Stimulated activated CD4-positive, alpha-beta T cell treated with anti-CD3 and anti-CD28 coated beads, Interleukin-12 subunit alpha, Interleukin-12 subunit beta, amount 100 ng/mL, for 48 hours (primary cell): Measurements from ENCODE around the gene LENG1.

Source experiments
- DNase-seq, 3 donors: peaks; one replicate each; pipeline ENCODE4 v3.0.0-alpha.2; 2020; ENCODE audit warnings: low read depth in 2 of 3, low spot score in 1 of 3

The LENG1 gene

DNA sequence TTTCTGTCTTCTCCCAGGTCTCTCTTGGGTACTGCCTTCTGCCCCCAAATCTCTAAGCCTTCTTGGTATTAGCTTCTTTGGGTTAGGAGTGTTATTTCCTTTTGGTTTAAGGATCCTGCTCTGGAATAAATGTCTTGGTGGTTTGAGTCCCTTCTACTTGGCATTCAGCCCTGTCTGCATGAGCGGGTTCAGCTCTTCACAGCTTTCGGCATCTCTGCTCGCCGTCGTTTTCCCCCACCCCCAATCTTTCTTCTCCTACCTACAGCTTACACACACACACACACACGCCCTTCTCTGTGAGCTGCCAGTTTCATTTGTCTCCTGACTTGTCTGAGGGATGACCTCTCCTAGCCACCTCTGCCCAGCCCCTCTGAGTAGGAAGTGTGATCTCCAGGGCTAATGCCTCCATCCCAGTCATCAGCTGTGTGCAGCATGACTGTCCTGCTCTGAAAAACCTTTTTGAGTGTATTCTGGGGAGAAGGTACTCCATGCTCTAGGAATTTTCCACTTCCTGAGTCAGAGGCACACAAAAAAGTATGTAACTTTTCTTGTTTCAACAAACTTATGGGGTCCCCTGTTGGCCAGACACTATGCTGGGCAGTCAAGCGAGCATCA lies 17.2 kb downstream of the LENG1 start:
- DNase-seq, result no peak

DNA sequence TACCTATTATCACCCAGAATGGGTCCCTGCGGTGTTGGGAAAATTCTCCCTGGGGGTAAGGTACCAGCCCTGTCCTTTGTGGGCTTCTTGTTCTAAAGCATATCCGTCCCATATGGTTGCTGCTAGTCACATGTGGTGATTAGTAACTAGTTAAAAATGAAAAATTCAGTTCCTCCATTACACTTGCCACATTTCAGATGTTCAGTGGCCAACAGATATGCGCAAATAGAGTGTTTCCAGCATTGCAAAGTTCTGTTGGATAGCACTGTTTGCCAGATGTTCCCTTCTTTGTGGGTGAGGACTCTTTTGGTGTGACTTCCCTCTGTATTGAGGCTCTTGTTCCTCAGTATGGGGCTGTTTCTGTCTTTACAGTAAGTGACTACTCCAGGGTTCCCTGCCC lies 18.2 kb downstream of the LENG1 start:
- DNase-seq, result no peak

DNA sequence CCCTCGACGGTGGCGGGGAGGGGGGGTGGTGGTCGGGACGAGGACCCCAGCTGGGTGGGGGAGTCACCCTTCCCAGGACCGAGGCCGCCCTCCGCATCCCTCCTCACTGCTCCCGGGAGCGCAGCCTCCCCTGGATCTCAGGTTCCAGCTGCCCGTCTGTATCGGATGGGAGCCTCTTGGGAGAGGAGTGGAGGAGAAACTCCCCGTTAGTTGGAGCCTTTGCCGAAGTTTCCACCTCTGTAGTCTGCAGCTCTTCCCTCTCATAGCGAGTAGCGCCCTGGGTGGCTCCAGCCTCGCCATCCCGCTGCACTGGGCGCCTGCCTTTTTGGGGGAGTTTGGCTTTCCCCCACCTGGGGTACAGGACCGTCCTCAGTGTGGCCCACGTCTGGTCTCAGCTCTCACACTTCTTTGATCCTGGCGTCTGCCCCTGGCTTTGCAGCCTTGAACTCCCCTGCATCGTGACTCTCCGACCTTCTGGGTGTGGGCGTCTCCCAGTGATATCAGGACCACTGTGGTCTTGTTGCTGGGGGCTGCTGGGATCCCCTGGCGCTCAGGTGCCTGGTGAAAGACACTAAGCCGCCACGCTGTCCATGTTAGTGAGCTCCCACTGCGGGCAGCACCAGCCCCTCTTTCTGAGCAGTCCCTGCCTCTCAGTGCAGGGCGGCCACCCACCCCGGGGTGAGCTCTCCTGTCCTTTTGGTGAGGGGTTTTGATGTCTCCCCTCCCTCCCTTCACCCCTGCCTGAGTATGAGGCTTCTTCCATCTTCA lies 20.8 kb downstream of the LENG1 start:
- peak in 1 of 3 donors; percentile 24 for DNase-seq

DNA sequence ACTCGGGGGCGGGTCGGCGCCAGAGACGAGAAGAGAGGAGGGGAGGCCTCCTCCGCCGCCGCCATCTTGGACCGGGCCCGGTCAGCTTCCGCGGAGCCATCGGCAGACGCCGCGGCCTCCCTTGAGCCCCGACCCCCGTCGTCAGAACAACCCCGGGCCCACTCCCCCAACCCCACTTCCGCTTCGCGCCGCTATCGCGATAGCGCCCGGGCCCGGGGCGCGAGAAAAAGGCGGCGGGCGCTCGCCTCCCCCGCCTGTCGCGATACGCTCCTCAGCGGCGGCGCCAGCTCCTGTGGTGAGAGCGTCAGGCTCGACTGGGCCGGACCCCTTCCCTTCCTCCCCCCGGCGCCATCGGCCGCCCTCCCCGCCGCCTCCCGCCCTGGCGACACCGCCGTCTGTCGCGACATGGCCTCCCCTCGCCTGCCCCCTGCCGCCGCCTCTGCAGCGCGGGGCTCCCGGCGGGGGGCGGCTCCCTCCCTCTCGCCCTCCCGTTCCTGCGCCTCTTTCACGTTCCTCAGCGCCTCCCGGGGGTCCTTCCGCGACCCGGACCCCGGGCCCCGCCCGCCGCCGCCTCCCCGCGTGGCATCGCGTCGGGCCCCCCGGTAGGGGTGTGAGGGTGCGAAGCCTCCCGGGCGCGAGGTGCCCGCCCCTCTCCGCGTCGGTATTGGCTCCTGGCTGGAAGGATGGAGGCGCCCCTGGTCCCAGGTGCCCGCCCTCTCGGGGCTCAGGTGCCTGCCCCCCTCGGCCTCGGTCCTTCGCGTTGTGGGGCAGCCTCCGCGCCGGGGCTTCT lies 21.6 kb downstream of the LENG1 start, which contains the start of gene CNOT3:
Gene CNOT3, plus strand, starts transcription at position 64 of the 790 bp plus-strand sequence. CDS start 5,217 bp downstream, outside the sequence.
- DNase-seq, result peak in 1 of 3 donors; percentile 15

DNA sequence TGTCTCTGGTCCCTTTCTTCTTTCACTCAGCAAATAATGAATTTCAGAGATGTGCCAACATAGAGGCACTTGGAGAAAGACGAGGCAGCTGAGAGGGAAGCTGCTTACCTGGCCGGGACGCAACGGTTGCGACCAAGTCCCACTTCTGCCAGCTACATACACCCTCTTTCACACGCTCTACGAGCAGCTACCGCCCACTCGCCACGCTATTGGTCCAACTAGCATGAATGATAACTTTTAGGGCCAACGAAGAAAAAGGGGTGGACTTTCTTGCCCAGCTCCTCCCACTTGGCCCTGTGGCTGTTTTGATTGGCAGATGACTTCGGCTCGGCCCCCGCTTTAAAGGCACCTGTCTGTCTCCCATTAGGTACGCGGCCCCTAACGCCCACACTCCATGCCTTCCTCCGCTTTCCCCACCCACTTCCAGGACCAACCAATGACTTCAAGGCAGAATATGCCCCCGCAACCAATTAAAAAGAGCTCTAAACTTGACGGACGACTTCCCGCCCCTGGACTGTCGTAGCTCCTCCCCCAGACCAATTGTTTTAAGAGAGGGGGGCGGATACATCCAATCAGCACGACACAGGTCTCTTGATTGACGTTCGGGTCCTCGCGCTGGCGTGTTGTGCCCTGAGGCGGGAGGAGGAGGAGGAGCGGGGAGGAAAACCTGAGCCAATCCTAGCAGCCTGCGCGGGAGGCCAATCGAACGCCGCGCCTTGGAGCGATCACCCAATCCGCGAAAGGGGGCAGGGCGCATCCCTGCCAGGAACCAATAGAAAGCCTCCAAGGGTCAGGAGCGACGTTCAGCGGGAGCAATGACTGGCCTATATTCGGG lies 22.4 kb downstream of the LENG1 start:
- peak; percentile 97 to 99 (median 98) for DNase-seq

DNA sequence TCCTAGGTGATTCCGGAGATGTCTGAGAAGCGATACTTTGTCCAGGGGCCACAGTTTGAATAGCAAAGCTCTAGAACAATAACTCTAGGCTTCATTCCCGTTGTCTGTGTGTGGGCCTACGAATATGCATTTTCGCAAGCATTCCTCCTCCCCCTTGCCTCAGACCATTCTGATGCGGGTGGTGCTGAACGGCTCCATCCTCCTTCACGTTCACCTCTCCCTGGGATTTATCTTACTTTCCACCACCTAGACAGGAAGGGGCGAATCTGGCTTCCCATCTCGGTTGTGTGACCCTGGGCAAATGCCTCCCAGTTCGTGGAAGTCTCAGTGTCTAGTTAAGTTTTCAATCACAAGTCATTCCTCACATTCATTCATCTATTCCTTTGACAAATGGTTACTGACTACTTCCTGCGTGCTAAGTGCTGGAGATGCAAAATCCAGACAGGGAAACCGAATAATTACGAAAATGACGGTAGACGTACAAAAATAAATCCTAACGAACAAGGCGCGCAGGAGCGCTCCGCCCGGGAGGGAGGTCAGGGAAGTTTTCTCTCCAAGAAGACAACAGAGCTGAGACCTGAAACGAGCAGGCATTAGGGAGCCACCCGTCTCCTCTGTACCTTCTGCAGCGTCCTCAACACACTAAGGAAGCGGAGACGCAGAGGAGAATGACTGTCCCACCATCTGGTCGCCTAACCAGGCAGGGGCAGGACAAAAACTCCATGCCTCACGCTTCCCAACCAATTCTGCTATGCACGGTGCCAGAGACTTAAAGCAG lies 23.2 kb downstream of the LENG1 start:
- no peak for DNase-seq

DNA sequence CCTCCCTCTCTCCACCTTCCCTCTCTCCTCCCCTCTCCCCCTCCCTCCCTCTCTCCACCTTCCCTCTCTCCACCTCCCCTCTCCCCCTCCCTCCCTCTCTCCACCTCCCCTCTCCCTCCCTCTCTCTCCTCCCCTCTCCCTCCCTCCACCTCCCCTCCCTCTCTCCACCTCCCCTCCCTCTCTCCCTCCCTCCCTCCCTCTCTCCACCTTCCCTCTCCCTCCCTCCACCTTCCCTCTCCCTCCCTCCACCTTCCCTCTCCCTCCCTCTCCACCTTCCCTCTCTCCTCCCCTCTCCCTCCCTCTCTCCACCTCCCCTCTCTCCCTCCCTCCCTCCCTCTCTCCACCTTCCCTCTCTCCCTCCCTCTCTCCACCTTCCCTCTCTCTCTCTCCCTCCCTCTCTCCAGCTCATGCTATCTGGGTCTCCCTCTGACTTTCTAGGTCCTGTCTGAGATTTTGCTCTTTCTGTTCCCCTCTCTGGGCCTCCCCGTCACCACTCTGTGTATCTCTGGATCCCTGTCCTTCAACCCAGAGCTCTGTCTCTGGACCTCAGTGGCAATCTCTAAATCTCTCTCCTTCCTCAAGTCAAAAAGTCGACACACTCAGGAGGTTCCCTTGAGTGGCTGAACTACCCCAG lies 25.4 kb downstream of the LENG1 start:
- no peak for DNase-seq

DNA sequence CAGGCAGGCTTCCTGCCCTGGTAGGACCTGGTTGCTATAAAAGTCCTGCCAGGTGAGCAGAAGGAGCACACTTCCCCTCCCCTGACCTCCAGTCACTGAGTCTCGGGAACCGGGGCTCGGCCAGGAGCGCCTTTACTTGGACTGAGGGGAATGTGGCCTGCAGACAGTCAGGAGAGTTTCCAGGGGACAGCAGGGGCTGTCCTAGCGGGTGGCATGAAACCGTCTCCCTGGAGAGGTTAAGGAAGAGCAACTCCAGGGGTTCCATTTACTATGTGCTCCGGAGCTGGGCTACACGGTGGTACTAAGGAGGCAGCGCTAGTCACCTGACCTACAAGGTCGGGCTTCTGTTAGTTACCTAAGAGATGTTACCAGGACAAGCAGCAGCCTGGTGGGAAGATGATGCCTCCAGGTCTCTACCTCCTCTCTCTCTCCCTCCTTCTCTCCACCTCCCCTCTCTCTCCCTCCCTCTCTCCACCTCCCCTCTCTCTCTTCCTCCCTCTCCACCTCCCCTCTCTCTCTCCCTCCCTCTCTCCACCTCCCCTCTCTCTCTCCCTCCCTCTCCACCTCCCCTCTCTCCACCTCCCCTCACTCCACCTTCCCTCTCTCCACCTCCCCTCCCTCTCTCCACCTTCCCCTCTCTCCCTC lies 26.1 kb downstream of the LENG1 start:
- no peak for DNase-seq

DNA sequence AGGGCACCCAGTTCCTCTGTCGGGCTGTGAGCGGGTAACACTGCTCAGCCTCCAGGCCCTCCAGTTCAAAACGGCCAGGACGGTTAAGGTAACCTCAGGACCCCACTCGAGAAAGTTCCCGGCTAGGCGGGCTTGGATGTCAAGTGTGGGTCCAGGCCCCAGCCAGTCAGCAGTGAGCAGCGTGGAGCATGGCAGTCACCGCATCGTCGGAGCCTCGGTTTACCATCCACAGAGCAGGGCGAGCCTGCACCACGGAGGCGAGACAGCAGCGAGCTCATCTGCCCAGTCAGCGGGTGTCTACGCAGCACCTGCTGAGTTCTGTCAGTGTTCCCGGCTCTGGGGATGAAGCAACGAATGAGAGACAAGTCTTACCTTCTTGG lies 29.9 kb downstream of the LENG1 start:
- DNase-seq, result no peak

DNA sequence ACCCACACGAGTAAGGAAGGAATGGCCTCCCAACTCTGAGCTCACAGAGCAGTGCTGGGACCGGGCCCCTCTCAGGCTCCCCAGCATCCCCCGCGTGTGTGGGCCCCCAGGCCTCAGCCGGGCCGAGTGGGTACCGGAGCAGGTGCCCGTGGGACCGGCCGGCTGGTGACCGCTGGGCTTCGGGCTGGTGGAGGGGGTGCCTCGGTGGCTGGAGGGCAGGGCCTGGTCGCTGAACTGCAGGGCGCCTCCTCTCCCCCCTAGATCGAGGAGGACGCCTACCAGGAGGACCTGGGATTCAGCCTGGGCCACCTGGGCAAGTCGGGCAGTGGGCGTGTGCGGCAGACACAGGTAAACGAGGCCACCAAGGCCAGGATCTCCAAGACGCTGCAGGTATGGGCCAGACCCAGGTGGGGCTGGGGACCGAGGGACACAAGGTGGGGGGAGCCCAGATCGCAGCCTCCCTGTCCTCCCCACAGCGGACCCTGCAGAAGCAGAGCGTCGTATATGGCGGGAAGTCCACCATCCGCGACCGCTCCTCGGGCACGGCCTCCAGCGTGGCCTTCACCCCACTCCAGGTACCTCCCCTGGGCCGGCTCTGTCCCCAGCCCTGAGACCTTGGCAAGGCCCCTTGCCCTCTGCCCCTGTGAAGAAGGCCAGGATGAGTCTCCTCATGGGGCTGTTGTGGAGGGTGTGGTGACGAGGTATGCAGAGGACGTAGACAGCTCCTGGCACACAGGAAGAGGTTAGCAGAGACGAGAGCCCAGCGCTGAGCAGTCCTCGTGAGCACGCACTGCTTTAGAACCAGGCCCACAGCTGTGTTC lies 30.5 kb downstream of the LENG1 start:
- no peak for DNase-seq

DNA sequence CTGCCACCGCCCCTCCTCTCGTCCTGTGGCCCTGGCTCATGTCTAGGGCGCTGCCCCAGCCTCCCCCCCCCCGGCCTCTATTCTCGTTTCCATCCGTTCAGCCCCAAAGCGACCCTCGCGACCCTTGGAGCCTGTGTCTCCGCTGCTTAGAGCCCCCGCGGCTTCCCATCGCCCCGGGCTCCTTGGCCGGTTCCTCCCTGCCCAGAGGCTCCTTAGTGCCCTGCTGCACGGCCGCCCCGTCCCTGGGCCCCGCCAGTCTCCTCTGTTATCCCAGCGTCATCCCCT lies 31.1 kb downstream of the LENG1 start:
- no peak for DNase-seq

DNA sequence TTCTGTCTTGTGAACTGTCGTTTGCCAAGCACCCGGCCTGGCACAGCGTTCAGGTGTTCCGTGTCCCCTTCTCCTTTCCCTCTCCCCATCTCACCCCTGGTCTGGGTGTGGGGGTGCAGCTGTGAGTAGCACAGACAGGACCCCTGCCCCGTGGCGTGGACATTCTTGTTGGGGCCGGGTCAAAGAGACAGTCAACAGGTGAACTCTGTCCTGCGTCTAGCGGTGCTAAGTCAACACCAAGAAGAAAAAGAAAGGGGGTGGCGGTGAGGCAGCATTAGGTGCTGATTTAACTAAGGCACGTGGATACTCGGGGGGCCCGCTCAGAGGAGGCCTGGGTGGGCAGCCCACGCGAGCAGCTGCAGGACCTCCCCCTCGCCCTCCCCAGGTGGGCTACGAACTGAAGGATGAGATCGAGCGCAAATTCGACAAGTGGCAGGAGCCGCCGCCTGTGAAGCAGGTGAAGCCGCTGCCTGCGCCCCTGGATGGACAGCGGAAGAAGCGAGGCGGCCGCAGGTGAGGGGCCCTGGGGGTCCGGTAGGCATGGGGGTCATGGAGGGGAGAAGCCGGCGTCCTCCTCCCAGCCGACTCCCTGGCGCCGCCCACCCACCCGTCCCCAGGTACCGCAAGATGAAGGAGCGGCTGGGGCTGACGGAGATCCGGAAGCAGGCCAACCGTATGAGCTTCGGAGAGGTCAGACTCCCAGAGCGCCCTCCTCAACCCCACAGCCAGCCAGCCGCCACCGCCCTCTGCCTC lies 31.7 kb downstream of the LENG1 start:
- no peak for DNase-seq

DNA sequence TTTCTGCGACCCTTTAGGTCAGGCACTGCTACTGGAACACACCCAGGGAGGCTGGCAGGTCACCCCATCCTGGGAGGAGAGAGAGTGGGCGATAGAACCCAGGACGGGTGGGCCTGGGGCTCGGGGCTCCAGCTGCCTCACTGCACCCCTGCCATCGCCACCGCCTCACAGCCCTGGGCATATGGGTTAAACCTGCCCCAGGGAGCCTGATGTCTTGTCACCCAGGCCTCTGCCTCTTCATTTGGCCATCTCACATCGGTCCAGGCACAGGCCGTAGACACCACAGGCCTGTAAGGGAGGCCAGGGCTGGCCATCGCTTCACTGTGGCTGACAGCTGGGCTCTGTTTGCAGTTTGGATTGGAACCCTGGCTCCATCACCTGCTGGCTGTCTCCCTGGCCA lies 33.8 kb downstream of the LENG1 start:
- no peak for DNase-seq

DNA sequence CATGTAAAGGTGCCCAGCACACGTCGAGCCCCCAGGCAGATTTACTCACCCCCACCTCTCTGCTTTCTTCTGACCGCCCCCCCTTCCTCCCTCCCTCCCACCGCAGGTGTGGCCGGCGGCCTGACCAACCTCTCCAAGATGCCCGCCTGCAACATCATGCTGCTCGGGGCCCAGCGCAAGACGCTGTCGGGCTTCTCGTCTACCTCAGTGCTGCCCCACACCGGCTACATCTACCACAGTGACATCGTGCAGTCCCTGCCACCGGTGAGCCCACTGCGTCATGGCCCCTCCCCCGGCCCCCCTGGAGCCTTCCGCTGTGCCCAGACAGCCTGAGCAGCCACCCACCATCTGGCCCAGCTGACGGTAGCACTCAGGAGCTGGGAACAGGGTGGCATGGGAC lies 35.1 kb downstream of the LENG1 start:
- no peak for DNase-seq

DNA sequence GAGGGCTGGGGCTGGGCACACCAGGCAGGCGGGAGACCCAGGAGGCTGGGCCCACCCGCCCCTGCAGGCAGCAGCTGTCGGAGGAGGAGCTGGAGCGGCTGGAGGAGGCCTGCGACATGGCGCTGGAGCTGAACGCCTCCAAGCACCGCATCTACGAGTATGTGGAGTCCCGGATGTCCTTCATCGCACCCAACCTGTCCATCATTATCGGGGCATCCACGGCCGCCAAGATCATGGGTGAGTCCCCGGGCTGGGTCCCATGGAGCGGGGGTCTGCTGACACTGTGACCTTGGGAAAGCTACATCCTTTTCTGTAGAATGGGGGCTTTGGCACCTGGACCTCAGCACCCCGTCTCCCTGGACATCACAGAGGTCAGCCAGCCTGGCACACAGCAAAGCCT lies 35.8 kb downstream of the LENG1 start:
- no peak for DNase-seq

DNA sequence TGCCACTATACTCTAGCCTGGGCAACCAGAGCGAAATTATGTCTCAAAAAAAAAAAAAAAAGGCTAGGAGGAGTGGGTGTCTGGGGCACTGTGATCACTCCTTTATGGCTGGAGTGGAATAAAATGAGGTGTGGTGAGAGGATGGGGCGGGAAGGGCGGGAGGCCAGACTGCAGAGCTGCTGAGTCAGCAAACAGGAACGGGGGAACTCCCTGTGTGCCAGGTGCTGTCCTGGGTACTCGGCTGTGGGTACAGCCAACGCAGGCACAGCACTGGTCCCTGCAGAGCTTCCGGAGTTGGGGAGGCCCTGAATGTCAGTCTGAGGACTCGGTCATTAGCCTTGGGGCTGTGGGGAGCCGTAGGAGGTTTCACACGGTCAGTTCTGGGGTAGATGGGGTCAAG lies 38.3 kb downstream of the LENG1 start:
- DNase-seq, result no peak

DNA sequence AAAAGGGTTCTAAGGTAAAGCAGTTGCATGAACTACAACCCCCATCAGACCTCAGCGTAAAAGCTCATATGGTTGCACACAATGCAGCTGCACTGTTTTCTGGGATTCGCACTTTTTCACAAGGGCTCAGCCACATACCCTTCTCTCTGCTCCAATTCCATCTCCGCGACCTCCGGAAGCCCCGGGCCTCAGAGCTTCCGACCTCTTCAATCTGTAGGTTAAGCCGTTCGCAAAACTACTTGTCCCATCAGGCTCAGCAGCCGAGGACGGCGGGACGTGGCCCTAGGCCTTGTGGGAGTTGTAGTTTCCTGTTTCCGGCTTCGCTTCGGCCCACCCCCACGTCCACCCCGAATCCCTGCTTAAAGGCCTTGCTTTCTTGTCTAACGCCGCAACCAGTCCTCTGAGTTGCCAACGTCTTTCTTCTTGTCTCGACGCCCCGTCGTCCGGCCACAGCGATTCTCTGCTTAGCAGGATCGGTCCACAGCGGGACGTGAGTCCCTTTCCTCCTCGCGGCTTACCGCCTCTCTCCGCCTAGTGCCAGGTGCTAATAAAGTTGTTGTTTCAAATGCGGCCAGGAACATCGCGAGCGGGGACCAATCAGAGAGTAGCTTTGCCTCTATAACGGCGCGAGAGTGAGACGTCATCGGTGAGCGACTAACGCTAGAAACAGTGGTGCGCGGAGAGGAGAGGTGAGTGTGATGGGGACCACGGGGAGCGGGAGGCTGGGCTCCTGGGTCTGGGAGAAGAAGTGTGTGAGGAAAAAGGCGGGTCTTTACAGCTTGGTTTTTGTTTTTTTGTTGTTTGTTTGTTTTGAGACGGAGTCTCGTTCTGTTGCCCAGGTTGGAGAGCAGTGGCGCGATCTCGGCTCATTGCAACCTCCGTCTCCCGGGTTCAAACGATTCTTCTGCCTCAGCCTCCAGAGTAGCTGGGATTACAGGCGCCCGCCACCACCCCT lies 44.1 kb downstream of the LENG1 start, which contains the start of the genes PRPF31 and TFPT:
Gene PRPF31, plus strand, starts transcription at position 646 of the 955 bp plus-strand sequence. CDS start 2,525 bp downstream, outside the sequence.
Gene TFPT, minus strand, starts transcription at position 549 of the 955 bp plus-strand sequence. Its CDS starts 388 bp downstream, at position 161.
- DNase-seq, result peak; percentile 93 to 96 (median 95)
